Measurements from ENCODE around the gene IL32. TPM values are rescaled to one million over a fixed set of nuclear protein-coding genes. Genes with fewer than 3 reads are reported as not detected.

Gene IL32
- total RNA-seq, 1 experiment from 2014 or later = 22.8 TPM

DNA sequence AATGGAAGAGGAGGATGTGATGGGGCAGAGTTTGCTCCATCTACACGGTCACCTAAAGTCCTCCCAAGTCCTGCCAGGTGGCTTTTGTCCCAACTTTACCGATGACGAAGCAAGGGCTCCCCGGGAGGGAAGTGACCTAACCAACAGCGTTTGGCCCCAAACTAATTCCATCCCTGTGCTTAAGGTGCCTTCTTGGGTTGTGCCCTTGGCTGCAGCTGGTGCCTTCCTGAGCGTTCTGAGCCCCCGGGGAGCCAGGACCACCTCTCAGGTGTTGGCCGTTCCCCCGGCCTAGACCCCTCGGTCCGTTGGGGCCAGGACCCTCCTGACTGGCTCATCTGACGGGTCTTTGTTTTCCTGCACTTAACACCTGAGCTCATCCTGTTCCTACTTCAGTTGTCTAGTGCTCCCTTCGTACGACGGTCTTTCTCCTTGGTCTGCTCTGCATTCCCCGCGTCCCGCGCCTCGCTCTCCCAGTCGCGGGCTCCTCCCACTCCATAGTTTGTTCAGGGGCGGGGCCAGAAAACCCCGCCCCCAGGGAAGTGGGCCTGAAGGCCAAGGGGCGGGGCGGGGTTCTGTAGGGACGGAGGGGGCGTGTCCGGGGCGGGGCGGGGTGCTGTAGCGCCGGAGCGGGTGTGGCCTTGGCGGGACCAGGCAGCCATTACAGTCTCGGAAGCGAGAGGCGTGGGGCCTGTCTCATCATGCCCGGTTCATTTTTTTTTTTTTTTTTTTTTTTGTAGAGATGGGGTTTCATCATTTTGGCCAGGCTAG, 34.5 kb downstream of the IL32 start:
- in situ Hi-C loops (cut with HindIII; ENCODE audit: low sequenced_read_pairs) = no loop called here
- peak; percentile 65 for DNase-seq (ENCODE audit: low spot score)

- in situ Hi-C loops (cut with HindIII; ENCODE audit: low sequenced_read_pairs) = no loop called here
- peak; percentile 37 for DNase-seq (ENCODE audit: low spot score)
Observed at GRCh38 chr16:3101018-3101840, 35.8 kb downstream of the IL32 start.

DNA sequence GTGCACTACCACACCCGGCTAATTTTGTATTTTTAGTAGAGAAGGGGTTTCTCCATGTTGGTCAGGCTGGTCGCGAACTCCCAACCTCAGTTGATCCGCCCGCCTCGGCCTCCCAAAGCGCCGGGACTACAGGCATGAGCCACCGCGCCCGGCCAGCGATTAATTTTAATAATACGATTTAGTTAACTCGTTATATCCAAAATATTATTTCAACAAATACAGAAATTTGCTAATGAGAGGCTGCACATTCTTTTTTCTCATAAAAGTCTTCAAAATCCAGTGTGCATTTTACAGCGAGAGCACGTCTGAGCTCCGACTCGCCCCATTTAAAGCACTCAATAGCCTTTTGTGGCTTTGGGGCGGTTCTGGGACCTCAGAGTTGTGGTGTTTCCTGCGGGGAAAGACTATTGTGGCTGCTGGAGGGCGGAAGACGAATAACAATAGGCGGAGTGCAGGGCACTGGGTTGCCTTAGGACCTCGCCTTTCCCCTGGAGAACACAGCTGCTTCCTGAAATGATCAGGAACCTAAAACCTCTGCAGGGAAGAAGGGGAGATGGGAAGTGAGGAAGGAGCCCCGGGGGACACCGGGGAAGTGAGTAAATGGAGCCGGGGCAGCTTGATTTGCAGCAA, 36.5 kb downstream of the IL32 start:
- in situ Hi-C loops (cut with HindIII; ENCODE audit: low sequenced_read_pairs) = no loop called here
- no peak for DNase-seq (ENCODE audit: low spot score)

DNA sequence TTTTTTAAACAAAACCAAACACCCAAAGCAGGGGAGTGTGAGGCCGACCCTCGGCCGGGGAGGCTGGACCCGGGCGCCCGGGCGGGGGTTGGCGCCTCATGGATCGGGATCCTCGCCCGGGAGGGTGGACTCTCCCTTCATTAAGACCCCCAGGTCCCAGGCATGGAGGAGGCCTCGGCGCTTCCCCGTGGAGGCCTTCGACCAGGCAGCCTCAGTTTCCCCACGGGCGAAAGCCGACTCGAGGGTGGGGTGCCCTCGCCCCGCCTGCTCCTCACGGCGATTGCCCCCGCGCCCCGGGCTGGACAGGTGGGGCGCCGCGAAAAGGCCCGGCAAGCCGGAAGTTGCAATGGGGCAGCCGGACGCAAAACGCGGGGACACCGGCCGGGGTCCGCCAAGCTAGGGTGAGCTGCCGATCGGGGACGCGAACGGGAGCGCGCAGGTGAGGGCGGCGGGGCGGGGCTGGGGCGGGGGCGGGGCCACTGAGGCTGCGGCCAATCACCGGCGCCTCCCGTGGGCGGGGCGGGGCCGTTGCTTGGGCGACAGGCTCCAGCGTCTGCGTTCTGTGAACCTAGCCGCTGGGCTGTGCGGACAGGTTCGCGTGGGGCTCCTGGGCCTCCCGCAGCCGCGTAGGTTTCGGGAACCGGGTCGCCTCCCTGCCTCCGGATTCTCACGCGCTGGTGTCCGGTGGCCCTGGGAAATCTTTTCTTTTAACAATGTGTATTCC, 40.9 kb downstream of the IL32 start:
- DNase-seq (ENCODE audit: low spot score) = peak; percentile 90
- in situ Hi-C loops (cut with HindIII; ENCODE audit: low sequenced_read_pairs) = no loop called here

- peak; percentile 91 for DNase-seq (ENCODE audit: low spot score)
- in situ Hi-C loops (cut with HindIII; ENCODE audit: low sequenced_read_pairs) = no loop called here
Observed at GRCh38 chr16:3112058-3112880, 46.8 kb downstream of the IL32 start, which contains the start of gene ZNF205. ZNF205 (plus strand) TSS chr16:3112586; CDS start chr16:3113431, 845 bp downstream.

GRCh38 chr16:3112881-3113574, 47.6 kb downstream of the IL32 start:
- in situ Hi-C loops (cut with HindIII; ENCODE audit: low sequenced_read_pairs) = no loop called here
- DNase-seq (ENCODE audit: low spot score) = peak; percentile 41

DNA sequence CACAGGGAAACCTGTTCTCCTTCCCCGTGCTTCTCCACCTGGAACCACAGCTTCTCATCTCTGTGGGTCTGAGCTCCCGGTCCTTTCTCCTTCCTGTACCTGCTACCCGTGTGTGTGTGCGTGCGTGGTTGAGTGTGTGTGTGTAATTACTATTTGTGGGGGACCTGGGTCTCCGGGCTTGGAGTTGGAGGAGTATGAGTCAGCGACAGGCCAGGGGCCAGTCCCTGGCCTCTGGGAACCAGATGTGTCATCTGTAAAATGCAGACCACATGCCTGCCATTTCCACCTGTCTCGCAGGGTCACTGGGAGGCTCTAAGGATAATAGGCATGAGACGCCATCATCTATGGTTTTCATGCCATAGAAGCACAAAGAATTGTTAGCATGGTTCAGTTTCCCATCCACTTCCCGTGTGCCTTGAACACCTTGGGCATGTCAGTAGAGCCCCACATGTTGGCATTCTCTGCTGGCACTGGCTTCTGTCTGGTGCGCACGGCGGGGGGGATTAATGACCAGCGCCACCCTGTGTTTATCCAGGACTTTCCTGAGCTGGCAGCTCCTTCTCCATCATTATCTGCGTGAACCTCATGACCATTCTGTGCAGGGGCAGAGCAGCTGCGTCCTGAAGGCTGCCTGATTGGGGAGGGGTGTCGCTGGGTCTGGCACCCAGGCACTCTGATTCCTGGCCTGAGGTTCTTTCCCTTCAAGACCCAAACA, 48.5 kb downstream of the IL32 start:
- in situ Hi-C loops (cut with HindIII; ENCODE audit: low sequenced_read_pairs) = no loop called here
- no peak for DNase-seq (ENCODE audit: low spot score)

GRCh38 chr16:3115003-3115402, 49.6 kb downstream of the IL32 start:
- in situ Hi-C loops (cut with HindIII; ENCODE audit: low sequenced_read_pairs) = no loop called here
- DNase-seq (ENCODE audit: low spot score) = no peak

DNA sequence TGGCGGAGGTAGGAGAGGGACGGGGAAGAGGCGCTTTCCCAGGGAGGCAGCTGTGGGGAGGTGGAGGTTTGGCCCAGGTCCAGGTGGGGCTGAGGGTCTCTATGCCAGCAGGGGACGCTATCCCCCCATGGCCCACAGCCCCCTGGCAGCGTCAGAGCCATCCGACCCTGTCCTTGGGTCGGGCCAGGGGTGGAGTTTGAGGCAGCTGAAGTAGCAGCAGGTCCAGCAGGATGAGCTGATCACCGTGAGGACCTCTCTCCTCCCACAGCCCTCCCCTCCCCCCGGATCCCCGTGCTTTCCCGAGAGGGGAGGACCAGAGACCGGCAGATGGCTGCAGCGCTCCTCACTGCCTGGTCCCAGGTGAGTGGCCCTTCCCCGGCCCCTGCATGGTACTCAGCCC, 50.1 kb downstream of the IL32 start:
- DNase-seq (ENCODE audit: low spot score) = no peak
- in situ Hi-C loops (cut with HindIII; ENCODE audit: low sequenced_read_pairs) = no loop called here

DNA sequence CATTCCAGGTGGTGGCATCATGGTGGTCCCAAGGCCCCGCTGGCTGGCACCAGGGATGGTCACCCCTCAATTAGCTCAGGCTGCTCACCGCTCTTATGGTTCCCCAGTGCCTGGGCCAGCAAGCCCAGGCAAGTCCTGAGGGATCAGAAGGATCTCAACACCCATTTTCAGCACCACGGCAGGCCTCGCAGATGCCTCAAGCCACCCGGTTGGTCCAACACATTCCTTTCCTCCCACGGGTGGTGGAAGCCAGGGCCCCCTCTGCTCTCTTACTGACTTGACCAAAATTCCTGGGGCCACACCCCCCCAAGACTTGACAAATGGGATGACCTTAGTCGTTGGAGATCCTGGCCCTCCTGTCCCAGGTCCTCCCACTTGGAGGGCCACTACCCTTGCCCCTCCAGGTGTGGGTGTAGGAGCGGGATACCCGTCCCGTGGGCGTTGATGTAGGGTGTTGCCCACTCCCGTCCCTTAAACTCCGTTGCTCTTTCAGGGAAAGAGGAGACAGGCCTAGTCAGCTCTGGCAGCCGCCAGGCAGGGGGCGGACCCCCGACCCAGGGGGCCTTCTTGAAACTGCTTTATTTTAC, 52.9 kb downstream of the IL32 start:
- in situ Hi-C loops (cut with HindIII; ENCODE audit: low sequenced_read_pairs) = no loop called here
- no peak for DNase-seq (ENCODE audit: low spot score)

DNA sequence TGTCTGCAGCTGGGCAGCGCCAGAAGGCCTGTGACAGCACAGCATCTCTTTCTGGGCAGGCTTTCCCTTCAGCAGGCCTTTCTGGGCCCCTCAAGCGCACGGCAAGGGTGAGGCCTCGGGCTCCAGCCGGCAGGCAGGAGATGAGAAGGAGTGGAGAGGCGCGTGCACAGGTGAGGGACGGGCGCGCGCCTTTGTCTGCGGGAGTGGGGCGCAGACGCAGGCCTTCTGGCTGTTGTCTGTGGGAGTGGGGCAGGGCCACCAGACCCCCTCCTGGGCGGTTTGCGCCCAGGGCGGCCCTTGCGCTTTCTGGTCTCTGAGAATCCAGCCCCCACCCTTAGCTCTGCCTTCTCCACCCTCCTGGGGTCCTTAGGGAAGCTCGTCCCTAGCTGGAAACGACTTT, 53.4 kb downstream of the IL32 start:
- DNase-seq (ENCODE audit: low spot score) = no peak
- in situ Hi-C loops (cut with HindIII; ENCODE audit: low sequenced_read_pairs) = no loop called here

Other genes starting within 250 kb of the IL32 start
- not detected in 2 replicates for gene PRSS21, start 248.4 kb upstream of the IL32 start, total RNA-seq (2014; rRNA removed; shearing (Covaris generic))
- not detected in 2 replicates for gene ZG16B, start 235.3 kb upstream of the IL32 start, total RNA-seq (2014; rRNA removed; shearing (Covaris generic))
- gene PRSS22, start 207.5 kb upstream of the IL32 start, total RNA-seq (2014; rRNA removed; shearing (Covaris generic)) = not detected in 2 replicates
- gene FLYWCH2, start 182.4 kb upstream of the IL32 start, total RNA-seq (2014; rRNA removed; shearing (Covaris generic)) = 91.6 and 137 TPM in 2 replicates
- 51.8 and 52.7 TPM in 2 replicates for gene FLYWCH1, start 153.7 kb upstream of the IL32 start, total RNA-seq (2014; rRNA removed; shearing (Covaris generic))
- 64.8 and 80.7 TPM in 2 replicates for gene KREMEN2, start 101.4 kb upstream of the IL32 start, total RNA-seq (2014; rRNA removed; shearing (Covaris generic))
- gene PAQR4, start 96.3 kb upstream of the IL32 start, total RNA-seq (2014; rRNA removed; shearing (Covaris generic)) = 29.0 and 43.4 TPM in 2 replicates
- gene PKMYT1, start 85.2 kb upstream of the IL32 start, total RNA-seq (2014; rRNA removed; shearing (Covaris generic)) = 9.3 and 19.0 TPM in 2 replicates
- not detected in 2 replicates for gene CLDN9, start 52.7 kb upstream of the IL32 start, total RNA-seq (2014; rRNA removed; shearing (Covaris generic))
- gene CLDN6, start 47.5 kb upstream of the IL32 start, total RNA-seq (2014; rRNA removed; shearing (Covaris generic)) = 1.7 and 2.7 TPM in 2 replicates
- 128 and 129 TPM in 2 replicates for gene TNFRSF12A, start 45.3 kb upstream of the IL32 start, total RNA-seq (2014; rRNA removed; shearing (Covaris generic))
- gene HCFC1R1, start 41.7 kb upstream of the IL32 start, total RNA-seq (2014; rRNA removed; shearing (Covaris generic)) = 55.9 and 59.3 TPM in 2 replicates
- gene THOC6, start 41.6 kb upstream of the IL32 start, total RNA-seq (2014; rRNA removed; shearing (Covaris generic)) = 106 and 120 TPM in 2 replicates
- 1.1 and 1.2 TPM in 2 replicates for gene BICDL2, start 28.7 kb upstream of the IL32 start, total RNA-seq (2014; rRNA removed; shearing (Covaris generic))
- gene MMP25, start 19.1 kb upstream of the IL32 start, total RNA-seq (2014; rRNA removed; shearing (Covaris generic)) = 0.95 and 2.9 TPM in 2 replicates
- gene ZSCAN10, start 33.7 kb downstream of the IL32 start, total RNA-seq (2014; rRNA removed; shearing (Covaris generic)) = 11.2 and 17.3 TPM in 2 replicates
- 21.3 and 27.6 TPM in 2 replicates for gene ZNF205, start 46.9 kb downstream of the IL32 start, total RNA-seq (2014; rRNA removed; shearing (Covaris generic))
- gene ZNF213, start 69.4 kb downstream of the IL32 start, total RNA-seq (2014; rRNA removed; shearing (Covaris generic)) = 0.31 and 0.61 TPM in 2 replicates
- gene OR1F1, start 122.6 kb downstream of the IL32 start, total RNA-seq (2014; rRNA removed; shearing (Covaris generic)) = not detected in 2 replicates
- gene ZNF200, start 169.5 kb downstream of the IL32 start, total RNA-seq (2014; rRNA removed; shearing (Covaris generic)) = 9.8 and 10.1 TPM in 2 replicates
- not detected in 2 replicates for gene MEFV, start 191.0 kb downstream of the IL32 start, total RNA-seq (2014; rRNA removed; shearing (Covaris generic))
- gene ZNF263, start 217.9 kb downstream of the IL32 start, total RNA-seq (2014; rRNA removed; shearing (Covaris generic)) = 87.5 and 117 TPM in 2 replicates
- gene TIGD7, start 239.8 kb downstream of the IL32 start, total RNA-seq (2014; rRNA removed; shearing (Covaris generic)) = 6.5 and 11.8 TPM in 2 replicates
- gene ZNF75A, start 239.9 kb downstream of the IL32 start, total RNA-seq (2014; rRNA removed; shearing (Covaris generic)) = 23.0 and 25.4 TPM in 2 replicates